Smooth muscle cell of the brain vasculature (primary cell): ENCODE measurements around the gene CD40.

Experiments
- DNase-seq: peaks from one replicate; pipeline ENCODE4 v3.0.0-alpha.2; 2012; ENCODE audit warnings: low read depth, low spot score

The CD40 gene

GRCh38 chr20:46172961-46173536 is 54.9 kb downstream of the CD40 start:
- DNase-seq: no peak

DNA sequence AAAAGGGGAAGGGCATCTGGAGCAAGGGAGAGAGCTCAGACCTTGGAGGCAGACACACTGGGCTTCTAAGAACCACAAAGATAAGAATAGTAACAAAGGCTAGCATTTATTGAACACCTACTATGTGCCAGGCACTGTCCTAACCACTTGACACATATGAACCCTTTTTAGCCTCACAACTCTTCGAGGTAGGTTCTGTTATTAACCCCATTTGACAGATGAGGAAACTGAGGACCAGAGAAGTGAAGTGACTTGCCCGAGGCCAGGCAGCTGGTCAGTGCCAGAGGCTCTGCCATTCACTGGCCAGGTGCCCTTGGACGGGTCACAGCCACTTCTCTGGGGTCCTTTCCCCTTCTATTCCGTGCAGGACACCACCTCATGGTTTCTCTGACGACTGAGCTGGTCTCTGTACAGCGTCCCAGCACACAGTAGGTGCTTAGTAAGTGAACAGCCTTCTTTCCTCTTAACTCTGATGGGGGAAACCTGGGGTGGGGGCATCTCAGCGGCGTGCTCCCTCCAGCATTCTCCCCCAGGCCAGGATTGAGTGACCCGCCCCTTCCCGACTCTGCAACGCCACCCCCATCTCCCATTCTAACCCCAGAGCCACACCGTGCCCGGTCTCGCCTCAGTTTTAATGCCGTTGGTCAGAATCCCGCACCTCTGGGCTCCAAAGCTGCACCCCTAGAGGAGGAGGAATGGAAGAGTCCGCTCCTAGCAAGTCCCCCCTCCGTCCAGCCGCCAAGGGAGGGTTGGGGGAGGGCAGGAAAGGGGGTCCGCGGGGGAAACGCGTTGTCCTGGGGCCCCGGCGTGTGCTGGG is 55.7 kb downstream of the CD40 start:
- DNase-seq: no peak

DNA sequence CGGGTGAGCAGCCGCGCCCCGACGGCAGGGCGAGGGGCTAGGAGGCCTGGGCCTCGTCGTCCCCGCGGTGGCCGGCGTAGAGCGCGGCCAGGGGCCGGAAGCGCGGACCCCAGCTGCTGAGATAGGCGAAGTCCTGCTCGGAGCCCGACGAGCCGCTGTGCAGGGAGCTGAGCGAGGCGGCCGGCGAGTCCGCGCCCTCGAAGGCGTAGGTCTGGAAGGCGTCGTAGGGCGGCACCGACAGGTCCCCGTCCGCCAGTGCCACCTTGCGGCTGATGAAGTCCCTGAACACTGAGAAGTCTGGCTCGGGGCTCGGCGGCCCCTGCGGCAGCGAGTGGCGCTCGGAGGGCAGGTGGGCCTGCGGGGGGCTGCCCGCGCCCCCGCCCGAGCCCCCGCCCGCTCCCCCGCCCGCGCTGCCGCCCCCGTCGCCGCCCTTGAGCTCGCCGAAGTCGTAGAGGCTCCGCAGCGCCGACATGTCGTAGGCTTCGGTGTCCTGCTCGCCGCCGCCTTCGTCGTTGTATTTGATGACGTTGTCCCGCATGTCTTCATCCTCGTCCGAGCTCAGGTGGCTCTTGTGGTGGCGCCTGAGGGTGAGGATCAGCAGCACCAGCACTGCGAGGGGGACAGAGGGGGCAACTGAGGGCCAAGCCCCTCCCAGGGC is 56.5 kb downstream of the CD40 start:
- no peak for DNase-seq

GRCh38 chr20:46175127-46175494 is 57.0 kb downstream of the CD40 start:
- no peak for DNase-seq

- no peak for DNase-seq
Observed at GRCh38 chr20:46176739-46177378, 58.7 kb downstream of the CD40 start.

GRCh38 chr20:46177768-46178167 is 59.7 kb downstream of the CD40 start:
- DNase-seq: no peak

DNA sequence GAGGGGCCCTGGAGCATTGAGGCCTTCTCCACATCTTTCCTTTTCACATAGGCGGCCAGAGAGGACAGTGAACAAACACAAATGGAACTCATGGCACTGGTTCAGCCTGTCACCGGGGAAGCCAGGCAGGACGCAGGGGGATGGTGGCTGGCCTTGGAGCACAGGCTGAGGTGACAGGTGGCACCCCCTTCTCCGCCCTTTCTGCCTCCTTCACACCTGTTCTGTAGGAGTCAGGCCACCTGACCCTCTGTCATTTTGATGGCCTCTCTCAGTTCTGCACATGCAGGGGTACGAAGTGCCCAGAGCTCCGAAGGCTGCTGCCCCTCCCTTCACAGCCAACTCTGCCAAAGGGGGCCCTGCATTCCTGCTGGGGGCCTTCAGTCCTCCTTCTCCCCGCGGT is 60.8 kb downstream of the CD40 start:
- no peak for DNase-seq
